GM23338 (cell line): ENCODE measurements around the gene ATR. TPM values are rescaled to one million over a fixed set of nuclear protein-coding genes. Genes with fewer than 3 reads are reported as not detected.

Source experiments
- ATAC-seq: fragments of 200-7000 bp; cut with Tn5 transposase; 3 replicates; pipeline ENCODE4 v1.9.1; 2020
- DNase-seq: peaks from one replicate; pipeline ENCODE4 v3.0.0-alpha.2; 2015; ENCODE audit warnings: low spot score
- H2AFZ ChIP-seq: fragments of 200-600 bp; sonication (generic); 2 replicates; pipeline ENCODE4 v1.8.0; 2016; ENCODE audit warnings: antibody characterized with exemption, mild to moderate bottlenecking, moderate library complexity
- H3F3A ChIP-seq: fragments of 200-600 bp; sonication (generic); replicated peaks from 2 replicates; pipeline ENCODE4 v1.8.0; 2017; ENCODE audit warnings: antibody characterized with exemption, mixed run types, low read depth
- H3K27ac ChIP-seq: fragments of 200-600 bp; sonication (generic); 2 replicates; pipeline ENCODE4 v1.6.1; 2016; ENCODE audit warnings: low read depth
- H3K27me3 ChIP-seq: fragments of 200-600 bp; sonication (generic); 2 replicates; pipeline ENCODE4 v1.8.0; 2016; ENCODE audit warnings: mild to moderate bottlenecking, mixed run types, moderate library complexity; ENCODE audit not compliant: insufficient read depth
- H3K36me3 ChIP-seq: fragments of 200-600 bp; sonication (generic); 2 replicates; pipeline ENCODE4 v1.8.0; 2016; ENCODE audit warnings: mild to moderate bottlenecking; ENCODE audit not compliant: insufficient read depth
- H3K4me1 ChIP-seq: fragments of 200-600 bp; sonication (generic); 2 replicates; pipeline ENCODE4 v1.8.0; 2016; ENCODE audit warnings: mild to moderate bottlenecking, moderate library complexity; ENCODE audit not compliant: insufficient read depth
- H3K4me2 ChIP-seq: fragments of 200-600 bp; sonication (generic); 2 replicates; pipeline ENCODE4 v1.7.1; 2017; ENCODE audit warnings: mixed run types
- H3K4me3 ChIP-seq: fragments of 200-600 bp; sonication (generic); 2 replicates; pipeline ENCODE4 v1.6.1; 2016; ENCODE audit warnings: mixed run types
- H3K79me2 ChIP-seq: fragments of 200-600 bp; sonication (generic); replicated peaks from 2 replicates; pipeline ENCODE4 v1.8.0; 2017; ENCODE audit warnings: mild to moderate bottlenecking; ENCODE audit not compliant: insufficient read depth
- H3K9me2 ChIP-seq: fragments of 200-600 bp; sonication (generic); 2 replicates; pipeline ENCODE4 v1.8.0; 2017; ENCODE audit not compliant: insufficient read depth
- H4K20me1 ChIP-seq: fragments of 200-600 bp; sonication (generic); replicated peaks from 2 replicates; pipeline ENCODE4 v1.8.0; 2017; ENCODE audit warnings: mild to moderate bottlenecking; ENCODE audit not compliant: insufficient read depth
- H3K27ac Mint-ChIP-seq: 2 replicates; pipeline ENCODE4 v1.8.0; 2020; ENCODE audit warnings: inconsistent platforms, mild to moderate bottlenecking, moderate library complexity, mixed read lengths
- H3K27me3 Mint-ChIP-seq: 3 replicates; pipeline ENCODE4 v1.8.0; 2022; ENCODE audit warnings: low read depth, mild to moderate bottlenecking, moderate library complexity, mixed read lengths, inconsistent platforms; ENCODE audit not compliant: insufficient read depth, poor library complexity
- H3K36me3 Mint-ChIP-seq: 3 replicates; pipeline ENCODE4 v1.8.0; 2021; ENCODE audit warnings: low read depth, mild to moderate bottlenecking, inconsistent platforms, moderate library complexity, mixed read lengths
- H3K4me1 Mint-ChIP-seq: 3 replicates; pipeline ENCODE4 v1.8.0; 2020; ENCODE audit warnings: mild to moderate bottlenecking, inconsistent platforms, mixed read lengths
- H3K4me3 Mint-ChIP-seq: 3 replicates; pipeline ENCODE4 v1.8.0; 2021; ENCODE audit warnings: moderate library complexity, mild to moderate bottlenecking, inconsistent platforms, mixed read lengths
- H3K9me3 Mint-ChIP-seq: 3 replicates; pipeline ENCODE4 v1.8.0; 2020; ENCODE audit warnings: moderate library complexity, mild to moderate bottlenecking, inconsistent platforms, mixed read lengths
- CREB1 ChIP-seq: fragments of 250-450 bp; sonication (Bioruptor Pico); IDR thresholded peaks from 2 replicates; pipeline ENCODE4 v1.5.0; 2020; ENCODE audit warnings: low read depth, mild to moderate bottlenecking, moderate library complexity
- EZH2 ChIP-seq: fragments of 200-600 bp; sonication (generic); IDR thresholded peaks from one replicate; pipeline ENCODE4 v1.8.0; 2017; ENCODE audit warnings: antibody characterized with exemption, mild to moderate bottlenecking, low read depth; ENCODE audit not compliant: unreplicated experiment
- EZH2phosphoT487 ChIP-seq: fragments of 200-600 bp; sonication (generic); IDR thresholded peaks from one replicate; pipeline ENCODE4 v1.8.1; 2018; ENCODE audit warnings: antibody characterized with exemption; ENCODE audit not compliant: unreplicated experiment
- JUNB ChIP-seq: IDR thresholded peaks from one replicate; pipeline ENCODE4 v1.6.1; 2016; ENCODE audit warnings: antibody characterized with exemption; ENCODE audit not compliant: unreplicated experiment
- NANOG ChIP-seq: IDR thresholded peaks from 2 replicates; pipeline ENCODE4 v1.6.1; 2016; ENCODE audit warnings: antibody characterized with exemption, borderline replicate concordance
- POLR2AphosphoS5 ChIP-seq: IDR thresholded peaks from 2 replicates; pipeline ENCODE4 v1.6.1; 2016; ENCODE audit warnings: antibody characterized with exemption, low read depth
- STAT1 ChIP-seq: IDR thresholded peaks from one replicate; pipeline ENCODE4 v1.6.1; 2016; ENCODE audit warnings: antibody characterized with exemption; ENCODE audit not compliant: unreplicated experiment
- ZNF114 ChIP-seq: fragments of 250-450 bp; sonication (Bioruptor Pico); IDR thresholded peaks from 2 replicates; pipeline ENCODE4 v1.5.0; 2020; ENCODE audit warnings: mild to moderate bottlenecking, moderate library complexity
- ZNF331 ChIP-seq: fragments of 250-450 bp; sonication (Bioruptor Pico); IDR thresholded peaks from 2 replicates; pipeline ENCODE4 v1.5.0; 2020; ENCODE audit warnings: low read depth, mild to moderate bottlenecking, moderate library complexity
- polyA plus RNA-seq: library from polyadenylated mRNA; unstranded; fragments of >200 nt; fragmentation: Nextera tagmentation; extraction: Ambion mirVana; gene quantifications from 2 replicates; pipeline ENCODE4 v1.2.1, GENCODE V29; 2016
- total RNA-seq: library from RNA; depleted of rRNA; stranded (reverse); fragments of >200 nt; shearing (Covaris generic); gene quantifications from 2 replicates; pipeline ENCODE4 v1.2.3, GENCODE V29; 2014
- TF ChIP-seq, protein P1 (sequence below): IDR thresholded peaks from one replicate; pipeline ENCODE4 v1.6.1; 2018; ENCODE audit warnings: antibody characterized with exemption; ENCODE audit not compliant: unreplicated experiment
- TF ChIP-seq, protein P2 (sequence below), 2 experiments: fragments of 200-600 bp in 1 of 2; sonication (generic) in 1 of 2; conservative IDR thresholded peaks; 2 replicates each; pipeline versions ENCODE4 v1.5.1 to v1.6.1; 2016 to 2017; ENCODE audit warnings: antibody characterized with exemption in 2 of 2, low read depth in 2 of 2, mild to moderate bottlenecking in 2 of 2, moderate library complexity in 1 of 2
- TF ChIP-seq, protein P3 (sequence below): IDR thresholded peaks from 2 replicates; pipeline ENCODE4 v1.6.1; 2016; ENCODE audit warnings: antibody characterized with exemption
- TF ChIP-seq, protein P4 (sequence below): fragments of 250-450 bp; sonication (Bioruptor Pico); IDR thresholded peaks from 2 replicates; pipeline ENCODE4 v1.5.0; 2020; ENCODE audit warnings: mild to moderate bottlenecking, moderate library complexity

ATR gene
- total and polyA plus RNA-seq, 2 experiments from 2014 or later = 29.7 to 39.1 TPM

DNA sequence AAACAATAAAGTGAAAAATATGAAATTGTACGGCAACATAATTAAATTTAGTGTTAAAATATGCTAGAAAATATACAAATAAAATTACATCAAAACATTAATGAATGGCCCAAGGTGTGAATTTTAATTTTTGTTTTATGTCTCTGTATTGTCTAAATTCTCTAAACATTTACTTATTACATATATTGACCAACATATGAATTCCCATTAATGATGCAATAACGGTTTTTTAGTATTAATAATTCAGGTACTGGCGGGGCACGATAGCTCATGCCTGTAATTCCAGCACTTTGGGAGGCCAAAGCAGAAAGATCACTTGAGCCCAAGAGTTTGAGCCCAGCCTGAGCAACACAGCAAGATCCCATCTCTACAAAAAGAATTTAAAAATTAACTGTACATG is 110.1 kb downstream of the ATR start:
- TF ChIP-seq EZH2phosphoT487 (no peak), ZNF331 (no peak), NANOG (no peak), POLR2AphosphoS5 (no peak), JUNB (no peak), EZH2 (no peak), ZNF114 (CRISPR knock-in tag) (no peak), STAT1 (no peak), CREB1 (no peak)
- TF ChIP-seq, protein P1, sequence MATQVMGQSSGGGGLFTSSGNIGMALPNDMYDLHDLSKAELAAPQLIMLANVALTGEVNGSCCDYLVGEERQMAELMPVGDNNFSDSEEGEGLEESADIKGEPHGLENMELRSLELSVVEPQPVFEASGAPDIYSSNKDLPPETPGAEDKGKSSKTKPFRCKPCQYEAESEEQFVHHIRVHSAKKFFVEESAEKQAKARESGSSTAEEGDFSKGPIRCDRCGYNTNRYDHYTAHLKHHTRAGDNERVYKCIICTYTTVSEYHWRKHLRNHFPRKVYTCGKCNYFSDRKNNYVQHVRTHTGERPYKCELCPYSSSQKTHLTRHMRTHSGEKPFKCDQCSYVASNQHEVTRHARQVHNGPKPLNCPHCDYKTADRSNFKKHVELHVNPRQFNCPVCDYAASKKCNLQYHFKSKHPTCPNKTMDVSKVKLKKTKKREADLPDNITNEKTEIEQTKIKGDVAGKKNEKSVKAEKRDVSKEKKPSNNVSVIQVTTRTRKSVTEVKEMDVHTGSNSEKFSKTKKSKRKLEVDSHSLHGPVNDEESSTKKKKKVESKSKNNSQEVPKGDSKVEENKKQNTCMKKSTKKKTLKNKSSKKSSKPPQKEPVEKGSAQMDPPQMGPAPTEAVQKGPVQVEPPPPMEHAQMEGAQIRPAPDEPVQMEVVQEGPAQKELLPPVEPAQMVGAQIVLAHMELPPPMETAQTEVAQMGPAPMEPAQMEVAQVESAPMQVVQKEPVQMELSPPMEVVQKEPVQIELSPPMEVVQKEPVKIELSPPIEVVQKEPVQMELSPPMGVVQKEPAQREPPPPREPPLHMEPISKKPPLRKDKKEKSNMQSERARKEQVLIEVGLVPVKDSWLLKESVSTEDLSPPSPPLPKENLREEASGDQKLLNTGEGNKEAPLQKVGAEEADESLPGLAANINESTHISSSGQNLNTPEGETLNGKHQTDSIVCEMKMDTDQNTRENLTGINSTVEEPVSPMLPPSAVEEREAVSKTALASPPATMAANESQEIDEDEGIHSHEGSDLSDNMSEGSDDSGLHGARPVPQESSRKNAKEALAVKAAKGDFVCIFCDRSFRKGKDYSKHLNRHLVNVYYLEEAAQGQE = no peak
- TF ChIP-seq, protein P2, sequence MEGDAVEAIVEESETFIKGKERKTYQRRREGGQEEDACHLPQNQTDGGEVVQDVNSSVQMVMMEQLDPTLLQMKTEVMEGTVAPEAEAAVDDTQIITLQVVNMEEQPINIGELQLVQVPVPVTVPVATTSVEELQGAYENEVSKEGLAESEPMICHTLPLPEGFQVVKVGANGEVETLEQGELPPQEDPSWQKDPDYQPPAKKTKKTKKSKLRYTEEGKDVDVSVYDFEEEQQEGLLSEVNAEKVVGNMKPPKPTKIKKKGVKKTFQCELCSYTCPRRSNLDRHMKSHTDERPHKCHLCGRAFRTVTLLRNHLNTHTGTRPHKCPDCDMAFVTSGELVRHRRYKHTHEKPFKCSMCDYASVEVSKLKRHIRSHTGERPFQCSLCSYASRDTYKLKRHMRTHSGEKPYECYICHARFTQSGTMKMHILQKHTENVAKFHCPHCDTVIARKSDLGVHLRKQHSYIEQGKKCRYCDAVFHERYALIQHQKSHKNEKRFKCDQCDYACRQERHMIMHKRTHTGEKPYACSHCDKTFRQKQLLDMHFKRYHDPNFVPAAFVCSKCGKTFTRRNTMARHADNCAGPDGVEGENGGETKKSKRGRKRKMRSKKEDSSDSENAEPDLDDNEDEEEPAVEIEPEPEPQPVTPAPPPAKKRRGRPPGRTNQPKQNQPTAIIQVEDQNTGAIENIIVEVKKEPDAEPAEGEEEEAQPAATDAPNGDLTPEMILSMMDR (conservative IDR thresholded peaks at IDR 0.05; ENCODE audit: low read depth in 2 of 2) = no peak
- TF ChIP-seq, protein P3, sequence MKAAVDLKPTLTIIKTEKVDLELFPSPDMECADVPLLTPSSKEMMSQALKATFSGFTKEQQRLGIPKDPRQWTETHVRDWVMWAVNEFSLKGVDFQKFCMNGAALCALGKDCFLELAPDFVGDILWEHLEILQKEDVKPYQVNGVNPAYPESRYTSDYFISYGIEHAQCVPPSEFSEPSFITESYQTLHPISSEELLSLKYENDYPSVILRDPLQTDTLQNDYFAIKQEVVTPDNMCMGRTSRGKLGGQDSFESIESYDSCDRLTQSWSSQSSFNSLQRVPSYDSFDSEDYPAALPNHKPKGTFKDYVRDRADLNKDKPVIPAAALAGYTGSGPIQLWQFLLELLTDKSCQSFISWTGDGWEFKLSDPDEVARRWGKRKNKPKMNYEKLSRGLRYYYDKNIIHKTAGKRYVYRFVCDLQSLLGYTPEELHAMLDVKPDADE = no peak
- TF ChIP-seq, protein P4, sequence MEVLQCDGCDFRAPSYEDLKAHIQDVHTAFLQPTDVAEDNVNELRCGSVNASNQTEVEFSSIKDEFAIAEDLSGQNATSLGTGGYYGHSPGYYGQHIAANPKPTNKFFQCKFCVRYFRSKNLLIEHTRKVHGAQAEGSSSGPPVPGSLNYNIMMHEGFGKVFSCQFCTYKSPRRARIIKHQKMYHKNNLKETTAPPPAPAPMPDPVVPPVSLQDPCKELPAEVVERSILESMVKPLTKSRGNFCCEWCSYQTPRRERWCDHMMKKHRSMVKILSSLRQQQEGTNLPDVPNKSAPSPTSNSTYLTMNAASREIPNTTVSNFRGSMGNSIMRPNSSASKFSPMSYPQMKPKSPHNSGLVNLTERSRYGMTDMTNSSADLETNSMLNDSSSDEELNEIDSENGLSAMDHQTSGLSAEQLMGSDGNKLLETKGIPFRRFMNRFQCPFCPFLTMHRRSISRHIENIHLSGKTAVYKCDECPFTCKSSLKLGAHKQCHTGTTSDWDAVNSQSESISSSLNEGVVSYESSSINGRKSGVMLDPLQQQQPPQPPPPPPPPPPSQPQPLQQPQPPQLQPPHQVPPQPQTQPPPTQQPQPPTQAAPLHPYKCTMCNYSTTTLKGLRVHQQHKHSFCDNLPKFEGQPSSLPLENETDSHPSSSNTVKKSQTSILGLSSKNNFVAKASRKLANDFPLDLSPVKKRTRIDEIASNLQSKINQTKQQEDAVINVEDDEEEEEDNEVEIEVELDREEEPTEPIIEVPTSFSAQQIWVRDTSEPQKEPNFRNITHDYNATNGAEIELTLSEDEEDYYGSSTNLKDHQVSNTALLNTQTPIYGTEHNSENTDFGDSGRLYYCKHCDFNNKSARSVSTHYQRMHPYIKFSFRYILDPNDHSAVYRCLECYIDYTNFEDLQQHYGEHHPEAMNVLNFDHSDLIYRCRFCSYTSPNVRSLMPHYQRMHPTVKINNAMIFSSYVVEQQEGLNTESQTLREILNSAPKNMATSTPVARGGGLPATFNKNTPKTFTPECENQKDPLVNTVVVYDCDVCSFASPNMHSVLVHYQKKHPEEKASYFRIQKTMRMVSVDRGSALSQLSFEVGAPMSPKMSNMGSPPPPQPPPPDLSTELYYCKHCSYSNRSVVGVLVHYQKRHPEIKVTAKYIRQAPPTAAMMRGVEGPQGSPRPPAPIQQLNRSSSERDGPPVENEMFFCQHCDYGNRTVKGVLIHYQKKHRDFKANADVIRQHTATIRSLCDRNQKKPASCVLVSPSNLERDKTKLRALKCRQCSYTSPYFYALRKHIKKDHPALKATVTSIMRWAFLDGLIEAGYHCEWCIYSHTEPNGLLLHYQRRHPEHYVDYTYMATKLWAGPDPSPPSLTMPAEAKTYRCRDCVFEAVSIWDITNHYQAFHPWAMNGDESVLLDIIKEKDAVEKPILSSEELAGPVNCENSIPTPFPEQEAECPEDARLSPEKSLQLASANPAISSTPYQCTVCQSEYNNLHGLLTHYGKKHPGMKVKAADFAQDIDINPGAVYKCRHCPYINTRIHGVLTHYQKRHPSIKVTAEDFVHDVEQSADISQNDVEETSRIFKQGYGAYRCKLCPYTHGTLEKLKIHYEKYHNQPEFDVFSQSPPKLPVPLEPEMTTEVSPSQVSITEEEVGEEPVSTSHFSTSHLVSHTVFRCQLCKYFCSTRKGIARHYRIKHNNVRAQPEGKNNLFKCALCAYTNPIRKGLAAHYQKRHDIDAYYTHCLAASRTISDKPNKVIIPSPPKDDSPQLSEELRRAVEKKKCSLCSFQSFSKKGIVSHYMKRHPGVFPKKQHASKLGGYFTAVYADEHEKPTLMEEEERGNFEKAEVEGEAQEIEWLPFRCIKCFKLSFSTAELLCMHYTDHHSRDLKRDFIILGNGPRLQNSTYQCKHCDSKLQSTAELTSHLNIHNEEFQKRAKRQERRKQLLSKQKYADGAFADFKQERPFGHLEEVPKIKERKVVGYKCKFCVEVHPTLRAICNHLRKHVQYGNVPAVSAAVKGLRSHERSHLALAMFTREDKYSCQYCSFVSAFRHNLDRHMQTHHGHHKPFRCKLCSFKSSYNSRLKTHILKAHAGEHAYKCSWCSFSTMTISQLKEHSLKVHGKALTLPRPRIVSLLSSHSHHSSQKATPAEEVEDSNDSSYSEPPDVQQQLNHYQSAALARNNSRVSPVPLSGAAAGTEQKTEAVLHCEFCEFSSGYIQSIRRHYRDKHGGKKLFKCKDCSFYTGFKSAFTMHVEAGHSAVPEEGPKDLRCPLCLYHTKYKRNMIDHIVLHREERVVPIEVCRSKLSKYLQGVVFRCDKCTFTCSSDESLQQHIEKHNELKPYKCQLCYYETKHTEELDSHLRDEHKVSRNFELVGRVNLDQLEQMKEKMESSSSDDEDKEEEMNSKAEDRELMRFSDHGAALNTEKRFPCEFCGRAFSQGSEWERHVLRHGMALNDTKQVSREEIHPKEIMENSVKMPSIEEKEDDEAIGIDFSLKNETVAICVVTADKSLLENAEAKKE (CRISPR knock-in tag) = no peak
- Histone ChIP-seq H3K9me2 (no peaks in the 10 kb centered on the region), H3K4me2 (no peak overlapping the region), H3K4me3 (no peak overlapping the region), H3K27ac (no peak overlapping the region), H2AFZ (no peak overlapping the region), H3K79me2 (no peaks in the 10 kb centered on the region), H3K27me3 (no peaks in the 10 kb centered on the region), H3K4me1 (no peaks in the 10 kb centered on the region), H3K36me3 (no peaks in the 10 kb centered on the region), H3F3A (no peaks in the 10 kb centered on the region), H4K20me1 (no peaks in the 10 kb centered on the region)
- H3K36me3 Mint-ChIP-seq = peaks cover under 1% of the 10 kb centered on the region; the same call in 1 of the 3 replicates
- ATAC-seq (no peak), DNase-seq (no peak)
- H3K27me3 Mint-ChIP-seq = no peaks in the 10 kb centered on the region
- H3K27ac Mint-ChIP-seq = no peak overlapping the region
- H3K9me3 Mint-ChIP-seq = peaks cover under 1% of the 10 kb centered on the region; the same call in 1 of the 3 replicates
- no peak overlapping the region for H3K4me3 Mint-ChIP-seq
- no peaks in the 10 kb centered on the region for H3K4me1 Mint-ChIP-seq
